Measurements from ENCODE around the gene TMEM245. TPM values are rescaled to one million over a fixed set of nuclear protein-coding genes. Genes with fewer than 3 reads are reported as not detected.

The TMEM245 gene
- total and polyA plus RNA-seq, 10 of the 15 experiments (the other 5 are each of a cell fraction or from before 2014, with no cell fraction given) = 7.4 to 36.1 (median 19.0) TPM

DNA sequence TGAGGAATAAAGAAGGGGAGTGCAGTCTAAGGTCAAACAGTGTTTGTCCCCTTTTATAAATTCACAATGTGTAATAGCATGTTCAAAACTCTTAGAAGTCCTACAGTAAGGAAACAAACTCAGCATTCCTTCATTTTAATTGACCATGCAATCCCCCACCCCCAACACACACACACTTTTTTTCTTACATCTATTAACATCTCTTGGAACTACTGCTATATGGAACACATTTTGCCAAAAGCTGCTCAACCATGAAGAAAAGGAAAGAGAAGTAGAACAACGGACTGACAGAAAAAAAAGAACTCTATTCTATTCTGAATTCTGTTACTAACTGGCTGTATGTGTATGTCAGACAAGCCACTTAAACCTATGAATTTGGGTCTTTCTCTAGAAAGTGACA is 103.6 kb downstream of the TMEM245 start:
- Histone ChIP-seq H3K79me2 (ENCODE audit: control insufficient read depth, insufficient read depth, low read length) (peaks cover 10% of the 10 kb centered on the region), H3K9ac (ENCODE audit: control insufficient read depth, insufficient read depth, low read length) (no peak overlapping the region), H3K4me3 (no peak overlapping the region), H3K9me3 (replicated peaks; ENCODE audit: control insufficient read depth, insufficient read depth, low read length) (no peaks in the 10 kb centered on the region), H3K36me3 (ENCODE audit: control insufficient read depth in 2 of 2, insufficient read depth in 2 of 2, low read length in 1 of 2) (no peaks in the 10 kb centered on the region; a peak in 1 of 4 replicates), H4K20me1 (ENCODE audit: control insufficient read depth, insufficient read depth) (no peaks in the 10 kb centered on the region), H3K4me2 (ENCODE audit: control insufficient read depth, insufficient read depth) (no peak overlapping the region), H3K4me1 (ENCODE audit: control insufficient read depth, insufficient read depth, low read length) (peaks cover 22% of the 10 kb centered on the region), H2AFZ (ENCODE audit: control insufficient read depth, low read depth, low read length) (no peak overlapping the region), H3K27ac (ENCODE audit: control insufficient read depth, insufficient read depth) (no peak overlapping the region), H3K27me3 (replicated peaks in 1 of 2; ENCODE audit: control insufficient read depth in 2 of 2, insufficient read depth in 2 of 2, low read length in 1 of 2) (no peaks in the 10 kb centered on the region)
- no peak for ATAC-seq
- ChIA-PET RAD21 (ENCODE audit: unreplicated experiment) (no interaction called here), SMC1A (ENCODE audit: uncharacterized antibody, unreplicated experiment) (interaction anchor here (1.7 kb wide), 1 partner anchor 72 kb away, joined by 3 read pairs; no protein-coding TSS in a partner anchor), POLR2A (no interaction called here), CTCF (interaction anchor here (2.0 kb wide), 1 partner anchor 62 kb away, joined by 5 read pairs; no protein-coding TSS in a partner anchor)
- 93% methylated on average over 1 of the region's 1 CpG for WGBS (ENCODE audit: insufficient coverage, insufficient replicate concordance, low lambda C conversion rate, missing lambda C conversion rate)
- in situ Hi-C loops (cut with MboI) = loop anchor here (5.0 kb wide), 1 partner anchor 49 kb away; no protein-coding TSS in a partner anchor
- no peak for FAIRE-seq
- no TSS peak for BruUV-seq (replicated peaks)
- intact Hi-C loops (cut with micrococcal nuclease; ENCODE audit: unreplicated experiment) = loop anchor here (10.0 kb wide), 1 partner anchor 399 kb away; no protein-coding TSS in a partner anchor
- DNase-seq (ENCODE audit: low read depth, low spot score) = no peak
- TF ChIP-seq SIN3A (IDR thresholded peaks at IDR 0.05; ENCODE audit: low read depth, low read length) (no peak), HDAC2 (IDR thresholded peaks at IDR 0.05) (no peak), HDGF (IDR thresholded peaks at IDR 0.05) (no peak), CREM (IDR thresholded peaks at IDR 0.05; ENCODE audit: low read depth) (no peak), FOXM1 (IDR thresholded peaks at IDR 0.05; ENCODE audit: low read depth, low read length) (no peak), MXI1 (IDR thresholded peaks at IDR 0.05; ENCODE audit: low read depth, low read length) (no peak), RB1 (IDR thresholded peaks at IDR 0.05; ENCODE audit: borderline replicate concordance) (no peak), EED (IDR thresholded peaks at IDR 0.05; ENCODE audit: low read depth) (no peak), SPI1 (IDR thresholded peaks at IDR 0.05; ENCODE audit: borderline replicate concordance, insufficient read depth, low read depth, low read length) (no peak), E2F4 (IDR thresholded peaks at IDR 0.05; ENCODE audit: low read depth, low read length) (no peak), PRDM15 (CRISPR knock-in tag; IDR thresholded peaks at IDR 0.05) (no peak), TARDBP (IDR thresholded peaks at IDR 0.05; ENCODE audit: borderline replicate concordance) (no peak), ZZZ3 (IDR thresholded peaks at IDR 0.05; ENCODE audit: control insufficient read depth, insufficient read length, low read depth) (no peak)
- TF ChIP-seq, protein P1, sequence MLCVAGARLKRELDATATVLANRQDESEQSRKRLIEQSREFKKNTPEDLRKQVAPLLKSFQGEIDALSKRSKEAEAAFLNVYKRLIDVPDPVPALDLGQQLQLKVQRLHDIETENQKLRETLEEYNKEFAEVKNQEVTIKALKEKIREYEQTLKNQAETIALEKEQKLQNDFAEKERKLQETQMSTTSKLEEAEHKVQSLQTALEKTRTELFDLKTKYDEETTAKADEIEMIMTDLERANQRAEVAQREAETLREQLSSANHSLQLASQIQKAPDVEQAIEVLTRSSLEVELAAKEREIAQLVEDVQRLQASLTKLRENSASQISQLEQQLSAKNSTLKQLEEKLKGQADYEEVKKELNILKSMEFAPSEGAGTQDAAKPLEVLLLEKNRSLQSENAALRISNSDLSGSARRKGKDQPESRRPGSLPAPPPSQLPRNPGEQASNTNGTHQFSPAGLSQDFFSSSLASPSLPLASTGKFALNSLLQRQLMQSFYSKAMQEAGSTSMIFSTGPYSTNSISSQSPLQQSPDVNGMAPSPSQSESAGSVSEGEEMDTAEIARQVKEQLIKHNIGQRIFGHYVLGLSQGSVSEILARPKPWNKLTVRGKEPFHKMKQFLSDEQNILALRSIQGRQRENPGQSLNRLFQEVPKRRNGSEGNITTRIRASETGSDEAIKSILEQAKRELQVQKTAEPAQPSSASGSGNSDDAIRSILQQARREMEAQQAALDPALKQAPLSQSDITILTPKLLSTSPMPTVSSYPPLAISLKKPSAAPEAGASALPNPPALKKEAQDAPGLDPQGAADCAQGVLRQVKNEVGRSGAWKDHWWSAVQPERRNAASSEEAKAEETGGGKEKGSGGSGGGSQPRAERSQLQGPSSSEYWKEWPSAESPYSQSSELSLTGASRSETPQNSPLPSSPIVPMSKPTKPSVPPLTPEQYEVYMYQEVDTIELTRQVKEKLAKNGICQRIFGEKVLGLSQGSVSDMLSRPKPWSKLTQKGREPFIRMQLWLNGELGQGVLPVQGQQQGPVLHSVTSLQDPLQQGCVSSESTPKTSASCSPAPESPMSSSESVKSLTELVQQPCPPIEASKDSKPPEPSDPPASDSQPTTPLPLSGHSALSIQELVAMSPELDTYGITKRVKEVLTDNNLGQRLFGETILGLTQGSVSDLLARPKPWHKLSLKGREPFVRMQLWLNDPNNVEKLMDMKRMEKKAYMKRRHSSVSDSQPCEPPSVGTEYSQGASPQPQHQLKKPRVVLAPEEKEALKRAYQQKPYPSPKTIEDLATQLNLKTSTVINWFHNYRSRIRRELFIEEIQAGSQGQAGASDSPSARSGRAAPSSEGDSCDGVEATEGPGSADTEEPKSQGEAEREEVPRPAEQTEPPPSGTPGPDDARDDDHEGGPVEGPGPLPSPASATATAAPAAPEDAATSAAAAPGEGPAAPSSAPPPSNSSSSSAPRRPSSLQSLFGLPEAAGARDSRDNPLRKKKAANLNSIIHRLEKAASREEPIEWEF (IDR thresholded peaks at IDR 0.05; ENCODE audit: insufficient replicate concordance, low read depth, low read length) = no peak
